BE2C (cell line): ENCODE data around the gene BABAM2.

Experiments used
- DNase-seq: peaks from one replicate; pipeline ENCODE4 v3.0.0-alpha.2; 2020
- H3K27me3 ChIP-seq: fragments of 250-450 bp; sonication (Bioruptor Pico); 2 replicates; pipeline ENCODE4 v1.5.1; 2020; ENCODE audit warnings: mild to moderate bottlenecking
- H3K36me3 ChIP-seq: fragments of 250-450 bp; sonication (Bioruptor Pico); 2 replicates; pipeline ENCODE4 v1.5.1; 2020; ENCODE audit warnings: mild to moderate bottlenecking
- H3K4me1 ChIP-seq: fragments of 250-450 bp; sonication (Bioruptor Pico); 2 replicates; pipeline ENCODE4 v1.5.1; 2020
- H3K4me3 ChIP-seq: 2 replicates; pipeline ENCODE4 v1.5.1; 2011; ENCODE audit warnings: low read depth, low read length
- H3K9me3 ChIP-seq: fragments of 250-450 bp; sonication (Bioruptor Pico); 2 replicates; pipeline ENCODE4 v1.5.1; 2020
- CTCF ChIP-seq: IDR thresholded peaks from 2 replicates; pipeline ENCODE4 v1.5.1; 2012; ENCODE audit warnings: mild to moderate bottlenecking, low read depth, low read length

The BABAM2 gene

GRCh38 chr2:28358668-28359201 is 468.2 kb downstream of the BABAM2 start:
- Histone ChIP-seq H3K4me1 (peaks cover 44% of the 10 kb centered on the region), H3K4me3 (no peak overlapping the region), H3K9me3 (no peaks in the 10 kb centered on the region), H3K36me3 (no peaks in the 10 kb centered on the region), H3K27me3 (no peaks in the 10 kb centered on the region)
- TF ChIP-seq CTCF: no peak
- DNase-seq: no peak

GRCh38 chr2:28359222-28360057 is 468.9 kb downstream of the BABAM2 start:
- Histone ChIP-seq H3K4me3 (no peak overlapping the region), H3K9me3 (no peaks in the 10 kb centered on the region), H3K36me3 (no peaks in the 10 kb centered on the region), H3K4me1 (peaks cover 44% of the 10 kb centered on the region), H3K27me3 (no peaks in the 10 kb centered on the region)
- TF ChIP-seq CTCF: no peak
- no peak for DNase-seq

- no peak for DNase-seq
- H3K36me3 ChIP-seq: no peaks in the 10 kb centered on the region
- H3K9me3 ChIP-seq: no peaks in the 10 kb centered on the region
- no peaks in the 10 kb centered on the region for H3K27me3 ChIP-seq
- peaks cover 40% of the 10 kb centered on the region for H3K4me1 ChIP-seq
- H3K4me3 ChIP-seq: no peak overlapping the region
- TF ChIP-seq CTCF: no peak
Observed at GRCh38 chr2:28360058-28360717, 469.7 kb downstream of the BABAM2 start.

DNA sequence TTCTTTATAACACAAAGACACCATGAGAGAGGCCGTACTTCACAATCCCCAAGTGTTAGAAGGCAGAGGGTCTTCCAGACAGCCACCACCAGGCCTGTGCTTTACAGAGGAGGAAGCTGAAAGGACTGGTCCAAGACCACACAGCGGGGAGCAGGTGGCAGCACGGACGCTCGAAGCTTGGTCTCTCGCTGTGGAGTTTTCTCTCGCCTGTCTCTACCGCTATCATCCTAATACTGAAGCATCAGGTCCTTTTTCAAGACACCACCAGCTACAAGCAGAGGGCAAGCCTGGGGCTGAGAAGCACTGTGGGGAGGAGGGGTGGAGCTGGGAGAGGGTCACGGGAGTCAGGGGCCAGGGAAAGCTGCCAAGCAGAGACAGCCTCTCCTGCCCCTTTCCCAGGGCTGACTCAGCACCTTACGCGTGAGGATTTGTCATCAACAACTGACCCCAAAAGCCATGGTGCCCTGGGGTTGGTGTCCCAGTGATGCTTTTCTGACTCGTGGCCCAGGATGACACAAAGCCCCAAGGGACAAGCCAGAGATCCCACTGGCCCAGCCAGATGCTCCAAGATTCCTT is 470.3 kb downstream of the BABAM2 start:
- no peaks in the 10 kb centered on the region for H3K36me3 ChIP-seq
- H3K4me3 ChIP-seq: no peak overlapping the region
- no peaks in the 10 kb centered on the region for H3K9me3 ChIP-seq
- peaks cover 34% of the 10 kb centered on the region for H3K4me1 ChIP-seq
- no peak for TF ChIP-seq CTCF
- DNase-seq: peak; percentile 46
- no peaks in the 10 kb centered on the region for H3K27me3 ChIP-seq

DNA sequence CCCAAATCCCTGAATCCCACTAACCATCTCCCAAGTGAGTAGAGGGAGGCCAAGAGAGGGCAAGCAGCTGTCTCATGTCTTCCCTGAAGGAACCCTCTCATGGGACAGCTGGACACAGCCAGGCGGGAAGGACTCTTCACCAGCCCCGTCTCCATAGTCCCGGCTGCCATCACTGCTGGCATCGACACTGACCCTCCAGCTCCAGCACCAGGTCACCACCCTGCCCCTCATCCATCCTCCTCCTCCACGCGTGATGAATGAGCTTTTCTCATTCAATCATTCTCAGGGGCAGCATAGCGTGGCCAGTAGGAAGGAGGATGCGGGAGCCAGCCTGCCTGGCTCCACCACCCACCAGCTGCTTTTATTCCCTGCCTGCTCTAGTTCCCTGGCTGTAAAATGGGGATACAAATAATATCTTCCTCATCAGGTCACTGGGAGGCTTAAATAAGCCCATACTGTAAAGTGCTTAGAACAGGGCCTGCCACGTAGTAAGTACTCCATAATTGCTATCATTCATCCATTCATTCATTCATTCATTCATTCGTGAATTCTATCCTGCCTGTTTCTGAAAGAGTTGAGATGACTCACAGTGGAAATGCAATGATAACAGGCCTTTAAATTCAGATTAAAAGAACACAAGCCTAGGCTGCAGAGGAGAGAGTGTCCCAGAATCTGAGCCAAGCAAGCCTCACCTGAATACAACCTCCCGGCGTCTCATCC is 471.6 kb downstream of the BABAM2 start:
- H3K4me3 ChIP-seq: no peak overlapping the region
- H3K27me3 ChIP-seq: no peaks in the 10 kb centered on the region
- H3K4me1 ChIP-seq: peaks cover 34% of the 10 kb centered on the region
- no peak for TF ChIP-seq CTCF
- no peak for DNase-seq
- H3K36me3 ChIP-seq: no peaks in the 10 kb centered on the region
- H3K9me3 ChIP-seq: no peaks in the 10 kb centered on the region
